ENCODE measurements around the gene MUSK.

The MUSK gene

DNA sequence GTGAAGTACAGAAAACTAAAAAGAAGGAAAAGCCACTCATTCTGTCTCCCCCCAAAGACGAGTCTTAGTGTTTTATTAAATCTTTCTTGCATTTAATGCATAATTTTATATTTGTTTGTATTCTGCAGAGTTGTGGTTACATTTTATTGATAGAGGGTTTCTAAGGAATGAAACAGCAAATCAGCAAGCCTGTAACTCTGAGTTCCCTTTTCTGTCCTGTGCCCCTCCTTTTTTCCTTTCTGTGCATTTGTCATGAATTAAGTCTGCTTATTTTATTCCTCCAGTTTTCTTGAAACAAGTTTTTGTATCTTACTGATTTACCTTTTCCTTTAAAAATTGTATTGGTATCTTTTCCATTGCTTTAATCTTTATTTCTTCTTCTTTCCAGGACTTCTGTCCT is 132.8 kb downstream of the MUSK start:
- H3K4me3 ChIP-seq (ENCODE audit: low read depth, low read length), result no peak overlapping the region
- ChIA-PET POLR2A (no interaction called here), CTCF (no interaction called here)
- TF ChIP-seq, protein P1, sequence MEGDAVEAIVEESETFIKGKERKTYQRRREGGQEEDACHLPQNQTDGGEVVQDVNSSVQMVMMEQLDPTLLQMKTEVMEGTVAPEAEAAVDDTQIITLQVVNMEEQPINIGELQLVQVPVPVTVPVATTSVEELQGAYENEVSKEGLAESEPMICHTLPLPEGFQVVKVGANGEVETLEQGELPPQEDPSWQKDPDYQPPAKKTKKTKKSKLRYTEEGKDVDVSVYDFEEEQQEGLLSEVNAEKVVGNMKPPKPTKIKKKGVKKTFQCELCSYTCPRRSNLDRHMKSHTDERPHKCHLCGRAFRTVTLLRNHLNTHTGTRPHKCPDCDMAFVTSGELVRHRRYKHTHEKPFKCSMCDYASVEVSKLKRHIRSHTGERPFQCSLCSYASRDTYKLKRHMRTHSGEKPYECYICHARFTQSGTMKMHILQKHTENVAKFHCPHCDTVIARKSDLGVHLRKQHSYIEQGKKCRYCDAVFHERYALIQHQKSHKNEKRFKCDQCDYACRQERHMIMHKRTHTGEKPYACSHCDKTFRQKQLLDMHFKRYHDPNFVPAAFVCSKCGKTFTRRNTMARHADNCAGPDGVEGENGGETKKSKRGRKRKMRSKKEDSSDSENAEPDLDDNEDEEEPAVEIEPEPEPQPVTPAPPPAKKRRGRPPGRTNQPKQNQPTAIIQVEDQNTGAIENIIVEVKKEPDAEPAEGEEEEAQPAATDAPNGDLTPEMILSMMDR (IDR thresholded peaks at IDR 0.05; ENCODE audit: insufficient read depth, low read length, missing control alignments), result no peak
- DNase-seq (ENCODE audit: low read depth, low spot score), result no peak

- no peak overlapping the region for H3K4me3 ChIP-seq (ENCODE audit: low read depth, low read length)
- CTCF ChIA-PET, result no interaction called here
- POLR2A ChIA-PET, result no interaction called here
- TF ChIP-seq, protein P1 (IDR thresholded peaks at IDR 0.05; ENCODE audit: insufficient read depth, low read length, missing control alignments), result no peak
- no peak for DNase-seq (ENCODE audit: low read depth, low spot score)
These were observed 133.9 kb downstream of the MUSK start for GRCh38 chr9:110802416-110803035.

DNA sequence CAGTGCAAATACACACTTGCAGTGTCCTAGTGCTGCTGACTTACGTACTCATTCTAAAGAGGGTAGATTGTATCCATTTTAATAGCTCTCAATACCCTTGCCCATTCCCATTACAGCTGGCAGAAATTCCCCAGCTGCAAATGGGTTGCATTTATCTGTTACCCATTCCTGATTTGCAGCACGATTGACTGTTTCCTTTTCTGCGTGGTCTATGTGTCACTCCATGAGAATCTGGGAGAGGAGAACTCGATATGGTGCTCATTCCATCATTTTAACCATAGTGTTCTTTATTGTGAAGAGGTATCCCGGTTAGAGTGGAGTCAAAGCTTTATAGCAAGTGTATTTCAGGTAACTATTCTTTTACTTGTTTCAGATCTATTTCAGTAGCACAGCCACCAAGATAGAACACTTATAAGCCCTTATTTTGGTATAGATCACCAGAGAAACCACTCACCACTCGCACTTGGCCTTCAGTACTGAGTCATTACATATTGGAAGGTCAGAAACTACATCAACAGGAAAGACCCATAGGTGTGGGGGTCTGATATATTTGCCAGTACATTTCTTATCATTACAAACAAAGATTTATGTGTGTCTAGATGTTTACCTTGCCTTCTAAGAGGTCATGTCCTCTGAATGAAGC is 139.5 kb downstream of the MUSK start:
- TF ChIP-seq, protein P1 (IDR thresholded peaks at IDR 0.05; ENCODE audit: insufficient read depth, low read length, missing control alignments), result no peak
- DNase-seq (ENCODE audit: low read depth, low spot score), result no peak
- H3K4me3 ChIP-seq (ENCODE audit: low read depth, low read length), result no peak overlapping the region
- CTCF ChIA-PET, result no interaction called here
- POLR2A ChIA-PET, result no interaction called here

DNA sequence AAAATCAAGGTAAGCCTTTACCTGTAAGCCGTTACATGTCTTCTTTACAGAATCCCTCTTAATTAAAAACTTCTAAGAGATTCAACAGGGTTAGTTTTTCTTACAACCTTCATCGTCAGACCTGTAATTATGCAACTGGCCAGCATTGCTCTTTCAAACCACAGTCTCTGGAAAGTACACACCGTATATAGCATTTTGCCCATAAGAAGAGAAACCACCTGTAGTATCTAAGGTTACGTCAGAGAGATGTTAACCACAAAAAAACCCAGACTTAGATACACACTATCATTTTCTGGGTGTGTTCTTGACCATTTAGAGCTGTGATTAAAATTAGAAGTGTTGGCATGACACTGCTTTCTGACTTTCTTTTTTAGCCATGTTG is 140.0 kb downstream of the MUSK start:
- DNase-seq (ENCODE audit: low read depth, low spot score), result no peak
- ChIA-PET CTCF (no interaction called here), POLR2A (no interaction called here)
- TF ChIP-seq, protein P1 (IDR thresholded peaks at IDR 0.05; ENCODE audit: insufficient read depth, low read length, missing control alignments), result no peak
- H3K4me3 ChIP-seq (ENCODE audit: low read depth, low read length), result no peak overlapping the region

- ChIA-PET CTCF (no interaction called here), POLR2A (no interaction called here)
- TF ChIP-seq, protein P1 (IDR thresholded peaks at IDR 0.05; ENCODE audit: insufficient read depth, low read length, missing control alignments), result no peak
- H3K4me3 ChIP-seq (ENCODE audit: low read depth, low read length), result no peak overlapping the region
- no peak for DNase-seq (ENCODE audit: low read depth, low spot score)
These were observed 140.5 kb downstream of the MUSK start for GRCh38 chr9:110809038-110809595.

- TF ChIP-seq, protein P1 (IDR thresholded peaks at IDR 0.05; ENCODE audit: insufficient read depth, low read length, missing control alignments), result no peak
- H3K4me3 ChIP-seq (ENCODE audit: low read depth, low read length), result no peak overlapping the region
- CTCF ChIA-PET, result no interaction called here
- POLR2A ChIA-PET, result no interaction called here
- DNase-seq (ENCODE audit: low read depth, low spot score), result no peak
These were observed 141.8 kb downstream of the MUSK start for GRCh38 chr9:110810262-110810976.

Measured in AG04449 (cell line).